Measurements from ENCODE around the gene GUK1. TPM values are rescaled to one million over a fixed set of nuclear protein-coding genes. Genes with fewer than 3 reads are reported as not detected.

Gene GUK1
- polyA plus RNA-seq, 3 donors, result 262 to 391 (median 316) TPM

DNA sequence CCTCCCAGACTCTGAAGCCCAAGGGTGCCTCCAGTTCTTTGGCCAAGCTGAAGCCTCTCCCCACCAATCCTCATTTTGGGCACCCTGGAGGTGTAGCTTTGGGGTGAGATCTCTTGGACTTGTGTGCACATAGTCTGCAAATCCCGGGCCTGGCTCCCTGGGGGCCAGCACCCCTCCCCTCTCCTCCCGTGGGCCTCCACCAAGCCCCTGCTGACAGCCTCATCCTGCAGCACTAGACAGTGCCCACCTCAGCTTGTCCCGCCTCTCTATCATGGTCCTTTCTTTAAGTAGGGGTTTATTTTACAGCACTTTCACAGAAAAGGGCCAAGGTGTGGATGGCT is 12.8 kb downstream of the GUK1 start:
- Mint-ChIP-seq H3K9me3 (no peaks in the 10 kb centered on the region), H3K27me3 (ENCODE audit: low read depth in 3 of 3) (peaks cover 1 to 7% (median 7%) of the 10 kb centered on the region in 3 donors), H3K4me3 (no peak overlapping the region), H3K4me1 (peaks cover 4% of the 10 kb centered on the region), H3K36me3 (peaks cover 0 to 11% of the 10 kb centered on the region in 2 donors), H3K27ac (peak overlapping the region in 2 of 7 donors; percentile 24 to 61)
- Histone ChIP-seq H3K4me1 (ENCODE audit: control insufficient read depth in 1 of 2, insufficient read depth in 2 of 2, low read length in 2 of 2) (no peaks in the 10 kb centered on the region), H3K27ac (ENCODE audit: low read depth in 1 of 2, low read length in 2 of 2) (no peak overlapping the region), H3K4me3 (replicated peaks in 1 of 3; ENCODE audit: low read depth in 2 of 3, low read length in 3 of 3) (no peak overlapping the region), H3K36me3 (replicated peaks in 1 of 2; ENCODE audit: control insufficient read depth in 1 of 2, insufficient read depth in 2 of 2, low read length in 2 of 2) (peaks cover 12% of the 10 kb centered on the region in 2 donors), H3K27me3 (ENCODE audit: control insufficient read depth in 2 of 2, insufficient read depth in 2 of 2, low read length in 2 of 2) (no peaks in the 10 kb centered on the region), H3K4me2 (replicated peaks; ENCODE audit: extremely low read depth, low read length, poor library complexity, severe bottlenecking) (no peak overlapping the region), H4K20me1 (ENCODE audit: insufficient read depth, low read length) (peaks cover 34% of the 10 kb centered on the region), H3K9ac (ENCODE audit: insufficient read depth, low read length, poor library complexity, severe bottlenecking) (no peak overlapping the region), H3K9me3 (replicated peaks in 1 of 2; ENCODE audit: control insufficient read depth in 1 of 2, insufficient read depth in 1 of 2, low read length in 2 of 2) (no peaks in the 10 kb centered on the region), H2AFZ (ENCODE audit: insufficient read depth, low read depth, low read length, poor library complexity, severe bottlenecking) (no peak overlapping the region), H3K79me2 (ENCODE audit: insufficient read depth, low read length) (no peaks in the 10 kb centered on the region)
- no CpG with 5 or more reads among the region's 3 CpGs for WGBS (ENCODE audit: insufficient coverage)
- intact Hi-C loops (cut with micrococcal nuclease), result no loop called here
- TF ChIP-seq, protein P1, sequence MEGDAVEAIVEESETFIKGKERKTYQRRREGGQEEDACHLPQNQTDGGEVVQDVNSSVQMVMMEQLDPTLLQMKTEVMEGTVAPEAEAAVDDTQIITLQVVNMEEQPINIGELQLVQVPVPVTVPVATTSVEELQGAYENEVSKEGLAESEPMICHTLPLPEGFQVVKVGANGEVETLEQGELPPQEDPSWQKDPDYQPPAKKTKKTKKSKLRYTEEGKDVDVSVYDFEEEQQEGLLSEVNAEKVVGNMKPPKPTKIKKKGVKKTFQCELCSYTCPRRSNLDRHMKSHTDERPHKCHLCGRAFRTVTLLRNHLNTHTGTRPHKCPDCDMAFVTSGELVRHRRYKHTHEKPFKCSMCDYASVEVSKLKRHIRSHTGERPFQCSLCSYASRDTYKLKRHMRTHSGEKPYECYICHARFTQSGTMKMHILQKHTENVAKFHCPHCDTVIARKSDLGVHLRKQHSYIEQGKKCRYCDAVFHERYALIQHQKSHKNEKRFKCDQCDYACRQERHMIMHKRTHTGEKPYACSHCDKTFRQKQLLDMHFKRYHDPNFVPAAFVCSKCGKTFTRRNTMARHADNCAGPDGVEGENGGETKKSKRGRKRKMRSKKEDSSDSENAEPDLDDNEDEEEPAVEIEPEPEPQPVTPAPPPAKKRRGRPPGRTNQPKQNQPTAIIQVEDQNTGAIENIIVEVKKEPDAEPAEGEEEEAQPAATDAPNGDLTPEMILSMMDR (IDR thresholded peaks at IDR 0.05), result no peak
- DNase-seq, result no peak

DNA sequence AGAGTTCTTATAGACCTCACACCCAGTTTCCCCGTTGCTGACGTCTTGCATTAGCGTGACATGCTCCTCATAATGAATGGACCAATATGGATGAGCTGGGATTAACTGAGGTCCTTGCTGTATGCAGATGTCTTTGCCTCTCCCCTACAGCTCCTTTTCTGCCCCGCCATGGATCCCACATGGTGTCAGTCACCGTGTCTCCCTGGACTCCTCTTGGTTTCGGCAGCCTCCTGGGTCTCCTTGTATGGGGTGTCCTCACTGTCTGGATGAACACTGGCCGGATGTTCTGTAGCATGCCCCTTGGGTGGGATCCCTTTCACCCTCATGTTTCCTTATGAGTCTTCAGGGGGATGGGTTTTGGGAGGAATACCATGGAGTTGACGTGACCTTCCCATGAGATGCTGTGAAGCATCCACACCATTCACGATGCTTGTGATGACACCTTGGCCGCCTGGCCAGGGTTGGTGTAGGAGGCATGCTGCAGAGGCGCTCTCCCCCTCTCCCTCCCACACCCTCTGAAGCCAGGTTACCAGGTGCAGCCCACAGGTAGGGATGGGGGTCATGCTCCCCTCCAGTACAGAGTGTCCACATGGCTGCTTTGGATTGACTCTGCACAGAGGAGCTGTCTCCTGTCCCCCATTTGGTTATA is 14.1 kb downstream of the GUK1 start:
- WGBS (ENCODE audit: insufficient coverage), result 100% methylated on average over 1 of the region's 11 CpGs
- H3K4me2 ChIP-seq (replicated peaks; ENCODE audit: extremely low read depth, low read length, poor library complexity, severe bottlenecking), result no peak overlapping the region
- no peaks in the 10 kb centered on the region for H3K4me1 ChIP-seq (ENCODE audit: control insufficient read depth in 1 of 2, insufficient read depth in 2 of 2, low read length in 2 of 2)
- no peaks in the 10 kb centered on the region for H3K27me3 ChIP-seq (ENCODE audit: control insufficient read depth in 2 of 2, insufficient read depth in 2 of 2, low read length in 2 of 2)
- H3K27me3 Mint-ChIP-seq (ENCODE audit: low read depth in 3 of 3), result peaks cover 1 to 7% (median 7%) of the 10 kb centered on the region in 3 donors
- peaks cover 21% of the 10 kb centered on the region for H4K20me1 ChIP-seq (ENCODE audit: insufficient read depth, low read length)
- H3K9ac ChIP-seq (ENCODE audit: insufficient read depth, low read length, poor library complexity, severe bottlenecking), result no peak overlapping the region
- peaks cover 4% of the 10 kb centered on the region for H3K4me1 Mint-ChIP-seq
- intact Hi-C loops (cut with micrococcal nuclease), result no loop called here
- no peak overlapping the region for H2AFZ ChIP-seq (ENCODE audit: insufficient read depth, low read depth, low read length, poor library complexity, severe bottlenecking)
- no peak overlapping the region for H3K4me3 Mint-ChIP-seq
- TF ChIP-seq, protein P1 (IDR thresholded peaks at IDR 0.05), result no peak
- no peaks in the 10 kb centered on the region for H3K36me3 ChIP-seq (replicated peaks in 1 of 2; ENCODE audit: control insufficient read depth in 1 of 2, insufficient read depth in 2 of 2, low read length in 2 of 2)
- DNase-seq, result no peak
- no peaks in the 10 kb centered on the region for H3K9me3 ChIP-seq (replicated peaks in 1 of 2; ENCODE audit: control insufficient read depth in 1 of 2, insufficient read depth in 1 of 2, low read length in 2 of 2)
- H3K79me2 ChIP-seq (ENCODE audit: insufficient read depth, low read length), result no peaks in the 10 kb centered on the region
- H3K4me3 ChIP-seq (replicated peaks in 1 of 3; ENCODE audit: low read depth in 2 of 3, low read length in 3 of 3), result no peak overlapping the region
- H3K36me3 Mint-ChIP-seq, result peaks cover 0 to 4% of the 10 kb centered on the region in 2 donors
- no peak overlapping the region for H3K27ac ChIP-seq (ENCODE audit: low read depth in 1 of 2, low read length in 2 of 2)
- no peak overlapping the region for H3K27ac Mint-ChIP-seq
- H3K9me3 Mint-ChIP-seq, result no peaks in the 10 kb centered on the region
